HepG2 (cell line): Measurements from ENCODE around the gene ZNF771. TPM values are rescaled to one million over a fixed set of nuclear protein-coding genes. Genes with fewer than 3 reads are reported as not detected.
A peak's percentile ranks its signal among the peaks of the same experiment; 100 is the strongest.

ENCODE experiments used
- ATAC-seq: fragments of 200-7000 bp; cut with Tn5 transposase; 3 replicates; pipeline ENCODE4 v1.9.1; 2020; ENCODE audit warnings: mild to moderate bottlenecking, moderate library complexity
- BruUV-seq: library from RNA; stranded (reverse); fragments of 400-500 nt; replicated peaks from 2 replicates; lab custom pipeline; 2021; lab: Mats Ljungman, UMichigan
- CTCF ChIA-PET: fragments of 300-600 bp; formaldehyde crosslinking; extraction: SDS; loops from one replicate; lab custom pipeline; 2021; ENCODE audit warnings: low total read pairs, inconsistent platforms, low intra/inter-chr PET ratio; lab: Yijun Ruan, JAX
- POLR2A ChIA-PET: fragments of 350-600 bp; sonication (Branson Sonifier 250); formaldehyde crosslinking; loops from one replicate; lab custom pipeline; 2020; ENCODE audit warnings: antibody characterized with exemption, inconsistent platforms; lab: Yijun Ruan, JAX
- DNase-seq: peaks from one replicate; pipeline ENCODE4 v3.0.0-alpha.2; 2015; ENCODE audit warnings: low spot score
- FAIRE-seq: peaks from 3 replicates; lab custom pipeline; 2011; peaks lifted over from hg19 to GRCh38; lab: Jason Lieb, UNC
- H2AFZ ChIP-seq: one replicate; pipeline ENCODE4 v1.6.1; 2011; ENCODE audit warnings: low read length, inconsistent platforms
- H3K27ac ChIP-seq: fragments of 300-600 bp; 3 replicates; pipeline ENCODE4 v1.8.0; 2011; ENCODE audit warnings: mixed run types, mild to moderate bottlenecking, mixed read lengths, low read length, inconsistent platforms; ENCODE audit not compliant: insufficient read depth; ENCODE audit errors: extremely low read length
- H3K27me3 ChIP-seq, 2 experiments: fragments of 200-600 bp in 1 of 2; 2 replicates in 1 of 2; 3 replicates in 1 of 2; pipeline versions ENCODE4 v1.6.0 to v1.8.0; 2011; ENCODE audit warnings: low read length in 2 of 2, mild to moderate bottlenecking in 2 of 2, moderate library complexity in 2 of 2, inconsistent platforms in 1 of 2; ENCODE audit not compliant: insufficient read depth in 2 of 2, control insufficient read depth in 1 of 2
- H3K36me3 ChIP-seq, 2 experiments: fragments of 200-600 bp in 1 of 2; replicated peaks in 1 of 2; 2 replicates in 1 of 2; 3 replicates in 1 of 2; pipeline versions ENCODE4 v1.5.1 to v1.8.0; 2011; ENCODE audit warnings: low read length in 2 of 2, inconsistent platforms in 1 of 2; ENCODE audit not compliant: insufficient read depth in 2 of 2, control insufficient read depth in 1 of 2
- H3K4me1 ChIP-seq: 2 replicates; pipeline ENCODE4 v1.5.1; 2012; ENCODE audit warnings: low read length, inconsistent platforms; ENCODE audit not compliant: insufficient read depth
- H3K4me2 ChIP-seq: 2 replicates; pipeline ENCODE4 v1.6.0; 2011; ENCODE audit warnings: low read depth, low read length, inconsistent platforms
- H3K4me3 ChIP-seq, 3 experiments: fragments of 200-600 bp in 1 of 3; sonication (generic), shearing (Covaris generic) in 1 of 3; replicated peaks in 1 of 3; 2 replicates each; pipeline ENCODE4 v1.5.1; 2011 to 2016; ENCODE audit warnings: low read length in 3 of 3, inconsistent platforms in 2 of 3, low read depth in 2 of 3, mild to moderate bottlenecking in 2 of 3, control low read depth in 1 of 3, mixed read lengths in 1 of 3; ENCODE audit not compliant: insufficient read depth in 1 of 3
- H3K79me2 ChIP-seq: one replicate; pipeline ENCODE4 v1.6.1; 2011; ENCODE audit warnings: low read length, inconsistent platforms; ENCODE audit not compliant: insufficient read depth
- H3K9ac ChIP-seq: 2 replicates; pipeline ENCODE4 v1.6.0; 2011; ENCODE audit warnings: mild to moderate bottlenecking, low read depth, low read length, inconsistent platforms; ENCODE audit not compliant: insufficient read depth
- H3K9me3 ChIP-seq: 2 replicates; pipeline ENCODE4 v1.5.1; 2012; ENCODE audit warnings: mild to moderate bottlenecking, low read length
- H4K20me1 ChIP-seq: 2 replicates; pipeline ENCODE4 v1.6.0; 2011; ENCODE audit warnings: inconsistent platforms, mild to moderate bottlenecking, low read length, moderate library complexity; ENCODE audit not compliant: insufficient read depth
- CBX1 ChIP-seq: IDR thresholded peaks from one replicate; pipeline ENCODE4 v1.6.1; 2016; ENCODE audit warnings: antibody characterized with exemption, low read depth
- CEBPG ChIP-seq: IDR thresholded peaks from 2 replicates; pipeline ENCODE4 v1.6.1; 2016
- ERF ChIP-seq: IDR thresholded peaks from 2 replicates; pipeline ENCODE4 v1.6.1; 2018; ENCODE audit warnings: missing biosample characterization, missing genetic modification reagents
- FOXK2 ChIP-seq: fragments of 450-650 bp; IDR thresholded peaks from 2 replicates; pipeline ENCODE4 v1.6.1; 2016
- HDAC6 ChIP-seq: fragments of 200-600 bp; sonication (generic); IDR thresholded peaks from 2 replicates; pipeline ENCODE4 v1.7.0; 2017; ENCODE audit warnings: mild to moderate bottlenecking, antibody characterized with exemption, low read length, low read depth
- HOMEZ ChIP-seq: IDR thresholded peaks from 2 replicates; pipeline ENCODE4 v1.6.1; 2016; ENCODE audit warnings: low read depth
- PHF21A ChIP-seq: sonication (generic); formaldehyde crosslinking; IDR thresholded peaks from 2 replicates; pipeline ENCODE4 v1.5.0; 2020; ENCODE audit warnings: mild to moderate bottlenecking, missing genetic modification reagents
- PHF8 ChIP-seq: sonication (generic); formaldehyde crosslinking; IDR thresholded peaks from 2 replicates; pipeline ENCODE4 v1.5.0; 2020; ENCODE audit warnings: missing genetic modification reagents
- RFXANK ChIP-seq: IDR thresholded peaks from 2 replicates; pipeline ENCODE4 v1.6.1; 2016
- SIX1 ChIP-seq: sonication (generic); formaldehyde crosslinking; IDR thresholded peaks from 2 replicates; pipeline ENCODE4 v1.4.0; 2020; ENCODE audit warnings: missing genetic modification reagents, borderline replicate concordance
- SSRP1 ChIP-seq: IDR thresholded peaks from 2 replicates; pipeline ENCODE4 v1.6.1; 2016; ENCODE audit warnings: control low read depth
- ZBTB38 ChIP-seq: sonication (generic); formaldehyde crosslinking; IDR thresholded peaks from 2 replicates; pipeline ENCODE4 v1.5.1; 2020; ENCODE audit warnings: mild to moderate bottlenecking, missing genetic modification reagents
- ZNF570 ChIP-seq: sonication (generic); formaldehyde crosslinking; IDR thresholded peaks from 2 replicates; pipeline ENCODE4 v1.4.0; 2020; ENCODE audit warnings: mild to moderate bottlenecking, missing genetic modification reagents, borderline replicate concordance
- WGBS: methylation state at CpG from one replicate; pipeline ENCODE4 v1.1.6; 2017; ENCODE audit warnings: low lambda C conversion rate; 5-methylcytosine and 5-hydroxymethylcytosine counted together
- in situ Hi-C: cut with HindIII; loops from 2 replicates; pipeline ENCODE4 v1.10.0; 2017; ENCODE audit warnings: low pct_unique_long_range_greater_than_20kb; ENCODE audit not compliant: extremely low pct_ligation_motif_present
- intact Hi-C: fragments of 100-400 bp; cut with micrococcal nuclease; formaldehyde crosslinking; loops from one replicate; pipeline ENCODE4 v1.10.0; 2022; ENCODE audit not compliant: unreplicated experiment
- polyA plus RNA-seq, 8 experiments: library from polyadenylated mRNA; depleted of rRNA in 3 of 8; stranded (reverse) in 7 of 8; unstranded in 1 of 8; fragments of >200 nt; fragmentation: Illumina TruSeq in 4 of 8; extraction: Trizol in 4 of 8; gene quantifications; 2 replicates each; pipeline versions ENCODE4 v1.2.1 to v1.2.3, GENCODE V29; 2011 to 2016; ENCODE audit warnings: low read depth in 4 of 8, missing spikeins in 1 of 8, mixed read lengths in 1 of 8; ENCODE audit not compliant: insufficient read depth in 1 of 8
- total RNA-seq, 5 experiments: library from RNA; depleted of rRNA; stranded (reverse); fragments of >200 nt; fragmentation: Illumina TruSeq; extraction: Trizol; gene quantifications; 2 replicates each; pipeline ENCODE4 v1.2.3, GENCODE V29; 2016; ENCODE audit warnings: low read depth in 1 of 5
- TF ChIP-seq, protein P1 (sequence below): sonication (generic); formaldehyde crosslinking; IDR thresholded peaks from 2 replicates; pipeline ENCODE4 v1.4.0; 2020; ENCODE audit warnings: mild to moderate bottlenecking, missing genetic modification reagents
- TF ChIP-seq, protein P2 (sequence below): sonication (generic); formaldehyde crosslinking; IDR thresholded peaks from 2 replicates; pipeline ENCODE4 v1.5.0; 2020; ENCODE audit warnings: missing genetic modification reagents
- TF ChIP-seq, protein P3 (sequence below): sonication (generic); formaldehyde crosslinking; IDR thresholded peaks from 2 replicates; pipeline ENCODE4 v1.4.0; 2020; ENCODE audit warnings: missing genetic modification reagents, borderline replicate concordance

ZNF771 gene
- total and polyA plus RNA-seq, 2 of the 13 experiments (the other 11 are each of a cell fraction or from before 2014, with no cell fraction given): 5.0 to 11.8 TPM

GRCh38 chr16:30447512-30448226 lies 40.3 kb downstream of the ZNF771 start:
- BruUV-seq: no TSS peak
- peaks cover 27% of the 10 kb centered on the region for H3K79me2 ChIP-seq
- CTCF ChIA-PET: no interaction called here
- WGBS: 1% methylated on average over 12 of the region's 12 CpGs
- peak overlapping the region; percentile 95 for H3K27ac ChIP-seq
- POLR2A ChIA-PET: interaction anchor here (1.0 to 4.6 kb wide), 13 partner anchors 10 to 162 kb away, joined by 3 to 29 read pairs (median 8); partner anchors contain the start of genes DCTPP1, ZNF688, ZNF689 and ZNF747
- ATAC-seq (peak; percentile 77), DNase-seq (peak; percentile 97), FAIRE-seq (peak; percentile 89)
- peaks cover 24% of the 10 kb centered on the region for H4K20me1 ChIP-seq
- no peak overlapping the region for H2AFZ ChIP-seq
- H3K4me3 ChIP-seq: peak overlapping the region in 2 of 3 experiments; percentile 5 to 39; a peak in 2 of 6 replicates
- H3K4me1 ChIP-seq: peaks cover 92% of the 10 kb centered on the region
- in situ Hi-C loops (no loop called here), intact Hi-C loops (loop anchor here (2.0 kb wide), 1 partner anchor 79 kb away; the partner anchor contains the start of gene ZNF768)
- H3K36me3 ChIP-seq: no peaks in the 10 kb centered on the region; a peak in 2 of 5 replicates
- peak overlapping the region; percentile 65 for H3K9ac ChIP-seq
- peak overlapping the region; percentile 70 for H3K4me2 ChIP-seq
- H3K9me3 ChIP-seq: no peaks in the 10 kb centered on the region
- H3K27me3 ChIP-seq: no peaks in the 10 kb centered on the region; a peak in 1 of 5 replicates
- TF ChIP-seq PHF21A (CRISPR knock-in tag) (peak; percentile 92), CBX1 (peak; percentile 71), HDAC6 (no peak), HOMEZ (peak; percentile 48; the same call in 1 of the 2 replicates), ZBTB38 (CRISPR knock-in tag) (0 out of 2 replicates have a peak, but pooled peaks have one; percentile 34), PHF8 (CRISPR knock-in tag) (peak; percentile 20; the same call in 1 of the 2 replicates), FOXK2 (peak; percentile 72; the same call in 1 of the 2 replicates), SSRP1 (CRISPR knock-in tag) (0 out of 2 replicates have a peak, but pooled peaks have one; percentile 75), CEBPG (CRISPR knock-in tag) (peak; percentile 74), ERF (CRISPR knock-in tag) (peak; percentile 92), SIX1 (CRISPR knock-in tag) (peak; percentile 52), ZNF570 (CRISPR knock-in tag) (peak; percentile 69; the same call in 1 of the 2 replicates), RFXANK (CRISPR knock-in tag) (peak; percentile 59; the same call in 1 of the 2 replicates)
- TF ChIP-seq, protein P1, sequence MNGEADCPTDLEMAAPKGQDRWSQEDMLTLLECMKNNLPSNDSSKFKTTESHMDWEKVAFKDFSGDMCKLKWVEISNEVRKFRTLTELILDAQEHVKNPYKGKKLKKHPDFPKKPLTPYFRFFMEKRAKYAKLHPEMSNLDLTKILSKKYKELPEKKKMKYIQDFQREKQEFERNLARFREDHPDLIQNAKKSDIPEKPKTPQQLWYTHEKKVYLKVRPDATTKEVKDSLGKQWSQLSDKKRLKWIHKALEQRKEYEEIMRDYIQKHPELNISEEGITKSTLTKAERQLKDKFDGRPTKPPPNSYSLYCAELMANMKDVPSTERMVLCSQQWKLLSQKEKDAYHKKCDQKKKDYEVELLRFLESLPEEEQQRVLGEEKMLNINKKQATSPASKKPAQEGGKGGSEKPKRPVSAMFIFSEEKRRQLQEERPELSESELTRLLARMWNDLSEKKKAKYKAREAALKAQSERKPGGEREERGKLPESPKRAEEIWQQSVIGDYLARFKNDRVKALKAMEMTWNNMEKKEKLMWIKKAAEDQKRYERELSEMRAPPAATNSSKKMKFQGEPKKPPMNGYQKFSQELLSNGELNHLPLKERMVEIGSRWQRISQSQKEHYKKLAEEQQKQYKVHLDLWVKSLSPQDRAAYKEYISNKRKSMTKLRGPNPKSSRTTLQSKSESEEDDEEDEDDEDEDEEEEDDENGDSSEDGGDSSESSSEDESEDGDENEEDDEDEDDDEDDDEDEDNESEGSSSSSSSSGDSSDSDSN (CRISPR knock-in tag): peak; percentile 54
- TF ChIP-seq, protein P2, sequence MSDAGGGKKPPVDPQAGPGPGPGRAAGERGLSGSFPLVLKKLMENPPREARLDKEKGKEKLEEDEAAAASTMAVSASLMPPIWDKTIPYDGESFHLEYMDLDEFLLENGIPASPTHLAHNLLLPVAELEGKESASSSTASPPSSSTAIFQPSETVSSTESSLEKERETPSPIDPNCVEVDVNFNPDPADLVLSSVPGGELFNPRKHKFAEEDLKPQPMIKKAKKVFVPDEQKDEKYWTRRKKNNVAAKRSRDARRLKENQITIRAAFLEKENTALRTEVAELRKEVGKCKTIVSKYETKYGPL (CRISPR knock-in tag): no peak
- TF ChIP-seq, protein P3, sequence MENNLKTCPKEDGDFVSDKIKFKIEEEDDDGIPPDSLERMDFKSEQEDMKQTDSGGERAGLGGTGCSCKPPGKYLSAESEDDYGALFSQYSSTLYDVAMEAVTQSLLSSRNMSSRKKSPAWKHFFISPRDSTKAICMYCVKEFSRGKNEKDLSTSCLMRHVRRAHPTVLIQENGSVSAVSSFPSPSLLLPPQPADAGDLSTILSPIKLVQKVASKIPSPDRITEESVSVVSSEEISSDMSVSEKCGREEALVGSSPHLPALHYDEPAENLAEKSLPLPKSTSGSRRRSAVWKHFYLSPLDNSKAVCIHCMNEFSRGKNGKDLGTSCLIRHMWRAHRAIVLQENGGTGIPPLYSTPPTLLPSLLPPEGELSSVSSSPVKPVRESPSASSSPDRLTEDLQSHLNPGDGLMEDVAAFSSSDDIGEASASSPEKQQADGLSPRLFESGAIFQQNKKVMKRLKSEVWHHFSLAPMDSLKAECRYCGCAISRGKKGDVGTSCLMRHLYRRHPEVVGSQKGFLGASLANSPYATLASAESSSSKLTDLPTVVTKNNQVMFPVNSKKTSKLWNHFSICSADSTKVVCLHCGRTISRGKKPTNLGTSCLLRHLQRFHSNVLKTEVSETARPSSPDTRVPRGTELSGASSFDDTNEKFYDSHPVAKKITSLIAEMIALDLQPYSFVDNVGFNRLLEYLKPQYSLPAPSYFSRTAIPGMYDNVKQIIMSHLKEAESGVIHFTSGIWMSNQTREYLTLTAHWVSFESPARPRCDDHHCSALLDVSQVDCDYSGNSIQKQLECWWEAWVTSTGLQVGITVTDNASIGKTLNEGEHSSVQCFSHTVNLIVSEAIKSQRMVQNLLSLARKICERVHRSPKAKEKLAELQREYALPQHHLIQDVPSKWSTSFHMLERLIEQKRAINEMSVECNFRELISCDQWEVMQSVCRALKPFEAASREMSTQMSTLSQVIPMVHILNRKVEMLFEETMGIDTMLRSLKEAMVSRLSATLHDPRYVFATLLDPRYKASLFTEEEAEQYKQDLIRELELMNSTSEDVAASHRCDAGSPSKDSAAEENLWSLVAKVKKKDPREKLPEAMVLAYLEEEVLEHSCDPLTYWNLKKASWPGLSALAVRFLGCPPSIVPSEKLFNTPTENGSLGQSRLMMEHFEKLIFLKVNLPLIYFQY: peak; percentile 38; the same call in 1 of the 2 replicates
